Right ventricle myocardium superior (tissue), 1 donor: ENCODE data around the gene CELA2A. TPM values are rescaled to one million over a fixed set of nuclear protein-coding genes. Genes with fewer than 3 reads are reported as not detected.
"Not testable (repeated sequence)": the region's sequence is repeated elsewhere in the genome, so short reads cannot be mapped to it uniquely, and the experiment has no call there.

ENCODE experiments used
- ATAC-seq: fragments of 200-7000 bp; cut with Tn5 transposase; one replicate; pipeline ENCODE4 v1.9.1; 2020; ENCODE audit warnings: mild to moderate bottlenecking; ENCODE audit not compliant: poor library complexity
- DNase-seq: peaks from one replicate; pipeline ENCODE4 v3.0.0-alpha.2; 2020
- intact Hi-C: fragments of 100-400 bp; cut with DNase I; formaldehyde crosslinking; loops from one replicate; pipeline ENCODE4 v1.11.2; 2022
- total RNA-seq: library from RNA; stranded (reverse); fragmentation: NEBNext Ultra II Directional; extraction: Animal tissue kit (Norgen Biotek cat#: 25700); gene quantifications from one replicate; pipeline ENCODE4 v1.2.1, GENCODE V29; 2021
- donor health status: DM: no; HTN: yes; CAD: no; lungs with severe emphysema.

The CELA2A gene
- total RNA-seq, 1 donor from 2014 or later = not detected

DNA sequence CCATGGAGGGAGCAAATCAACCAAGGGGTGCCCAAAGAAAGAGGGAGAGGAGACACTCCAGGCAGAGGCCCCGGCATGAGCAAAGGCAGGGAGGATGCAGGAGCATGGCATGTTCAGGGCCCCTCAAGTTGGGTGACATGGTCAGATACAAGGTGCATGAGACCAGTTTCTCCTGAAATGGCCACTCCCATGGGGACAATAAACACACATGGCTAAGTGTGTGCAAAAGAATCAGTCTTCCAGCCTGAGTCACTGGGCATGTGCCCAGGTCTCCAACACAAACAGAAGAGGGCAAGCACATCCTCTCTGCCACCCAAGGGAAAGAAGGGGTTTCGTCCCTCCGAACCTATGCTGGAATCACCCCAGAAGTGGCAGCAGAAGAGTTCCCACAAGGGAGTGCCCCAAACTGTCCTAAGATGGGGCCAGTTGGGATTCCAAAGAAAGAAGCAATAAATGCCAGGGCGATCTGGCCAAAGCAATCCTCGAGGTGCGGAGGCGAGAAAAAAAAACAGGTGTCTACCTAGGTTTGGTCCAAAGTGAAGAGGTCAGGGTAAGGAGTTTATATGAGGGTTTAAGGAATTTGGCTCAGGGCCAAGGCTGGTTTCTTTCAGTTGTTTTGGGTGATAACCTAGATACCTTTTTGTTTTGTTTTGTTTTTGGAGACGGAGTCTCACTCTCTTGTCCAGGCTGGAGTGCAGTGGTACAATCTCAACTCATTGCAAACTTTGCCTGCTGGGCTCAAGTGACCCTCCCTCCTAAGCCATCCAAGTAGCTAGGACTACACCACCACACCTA is 54.3 kb downstream of the CELA2A start:
- no peak for DNase-seq
- ATAC-seq = no peak
- intact Hi-C loops = no loop called here

DNA sequence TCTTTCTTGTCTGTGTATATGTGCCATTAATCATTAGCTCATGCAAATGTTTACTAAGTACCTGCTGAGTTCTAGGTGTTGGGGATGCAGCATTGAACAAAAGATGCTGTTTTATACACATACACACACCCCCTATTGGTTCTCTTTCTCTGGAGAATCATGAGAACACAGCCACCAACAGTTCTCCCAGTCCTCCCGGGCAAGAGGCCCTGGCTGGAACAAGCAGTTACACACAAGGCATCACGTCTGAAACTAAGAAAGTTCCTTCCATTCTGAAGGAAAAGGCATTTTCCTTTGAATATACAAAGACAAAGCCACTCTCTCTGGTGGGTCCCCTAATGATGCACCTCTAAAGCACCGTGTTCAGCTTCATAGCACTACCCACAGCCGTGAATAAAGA is 56.7 kb downstream of the CELA2A start:
- intact Hi-C loops = no loop called here
- ATAC-seq (no peak), DNase-seq (no peak)

DNA sequence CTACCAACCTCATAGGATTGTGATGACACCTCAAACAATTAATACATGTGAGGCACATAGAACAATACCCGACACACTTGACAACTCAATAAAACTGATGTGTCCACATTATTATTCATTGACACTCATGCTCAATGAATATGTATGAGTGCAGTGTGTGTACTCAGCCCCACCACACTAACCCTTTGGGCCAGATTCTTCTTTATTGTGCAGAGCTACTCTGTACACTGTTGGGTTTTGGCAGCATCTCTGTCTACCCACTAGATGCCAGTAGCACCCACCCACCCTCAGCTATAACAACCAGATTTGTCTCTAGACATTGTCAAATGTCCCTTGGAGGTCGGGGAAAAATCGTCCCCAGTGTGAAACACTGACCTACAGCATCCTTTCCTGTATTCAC is 57.4 kb downstream of the CELA2A start:
- DNase-seq = no peak
- intact Hi-C loops = no loop called here
- ATAC-seq = no peak

DNA sequence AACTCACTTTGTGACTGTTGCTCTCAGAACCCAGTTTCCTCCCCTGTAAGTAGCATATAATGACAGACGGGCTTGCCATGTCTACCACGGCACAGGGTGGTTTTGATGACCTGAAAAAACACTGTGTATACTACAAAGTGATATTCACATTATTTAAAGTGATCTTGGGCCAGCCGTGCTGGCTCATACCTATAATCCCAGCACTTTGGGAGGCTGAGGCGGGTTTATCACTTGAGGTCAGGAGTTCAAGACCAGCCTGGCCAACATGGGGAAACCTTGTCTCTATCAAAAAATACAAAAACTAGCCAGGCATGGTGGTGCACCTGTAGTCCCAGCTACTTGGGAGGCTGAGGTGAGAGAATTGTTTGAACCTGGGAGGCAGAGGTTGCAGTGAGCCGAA is 58.0 kb downstream of the CELA2A start:
- ATAC-seq, DNase-seq, intact Hi-C loops: not testable (repeated sequence)

DNA sequence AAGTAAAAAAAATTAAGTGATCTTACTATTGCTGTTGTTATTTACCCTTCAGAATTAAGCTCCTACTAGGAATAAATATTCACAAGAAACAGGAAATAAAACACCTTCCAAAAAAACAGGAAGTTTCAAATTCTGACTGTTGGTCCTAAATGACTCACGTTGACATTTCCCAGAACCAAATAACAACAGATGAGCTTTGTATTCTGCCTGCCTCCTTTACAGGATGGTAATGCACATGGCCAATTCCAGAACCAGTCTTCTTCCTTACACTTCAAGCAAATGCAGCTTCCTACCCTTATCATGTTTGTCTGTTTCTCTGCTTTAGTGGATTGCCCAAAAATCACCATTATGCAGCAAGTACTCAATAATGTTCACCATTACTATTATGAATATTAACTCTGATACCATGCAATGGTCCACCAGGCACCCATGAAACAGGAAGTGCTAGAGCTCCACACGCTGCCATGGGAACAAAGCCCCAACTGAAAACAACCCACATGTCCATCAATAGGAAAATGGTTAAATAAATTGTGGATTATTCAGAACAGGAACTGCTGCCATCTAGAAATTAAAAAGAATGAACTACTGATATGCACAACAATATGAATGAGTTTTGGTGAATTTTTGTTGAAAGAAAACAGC is 58.6 kb downstream of the CELA2A start:
- intact Hi-C loops = no loop called here
- no peak for DNase-seq
- no peak for ATAC-seq

DNA sequence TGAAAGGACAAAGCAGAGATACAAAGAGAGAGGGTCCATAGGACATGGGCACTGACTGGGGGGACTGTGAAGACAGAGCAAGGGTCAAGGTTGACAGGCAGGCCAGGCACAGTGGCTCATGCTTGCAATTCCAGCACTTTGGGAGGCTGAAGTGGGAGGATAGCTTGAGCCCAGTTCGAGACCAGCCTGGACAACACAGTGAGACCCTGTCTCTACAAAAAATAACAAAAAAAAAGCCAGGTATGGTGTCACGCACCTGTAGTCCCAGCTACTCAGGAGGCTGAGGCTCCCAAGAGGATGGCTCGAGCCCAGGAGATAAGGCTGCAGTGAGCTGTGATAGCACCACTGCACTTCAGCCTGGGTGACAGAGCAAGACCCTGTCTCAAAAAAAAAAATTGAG is 63.1 kb downstream of the CELA2A start:
- intact Hi-C loops = no loop called here
- ATAC-seq (no peak), DNase-seq (no peak)

DNA sequence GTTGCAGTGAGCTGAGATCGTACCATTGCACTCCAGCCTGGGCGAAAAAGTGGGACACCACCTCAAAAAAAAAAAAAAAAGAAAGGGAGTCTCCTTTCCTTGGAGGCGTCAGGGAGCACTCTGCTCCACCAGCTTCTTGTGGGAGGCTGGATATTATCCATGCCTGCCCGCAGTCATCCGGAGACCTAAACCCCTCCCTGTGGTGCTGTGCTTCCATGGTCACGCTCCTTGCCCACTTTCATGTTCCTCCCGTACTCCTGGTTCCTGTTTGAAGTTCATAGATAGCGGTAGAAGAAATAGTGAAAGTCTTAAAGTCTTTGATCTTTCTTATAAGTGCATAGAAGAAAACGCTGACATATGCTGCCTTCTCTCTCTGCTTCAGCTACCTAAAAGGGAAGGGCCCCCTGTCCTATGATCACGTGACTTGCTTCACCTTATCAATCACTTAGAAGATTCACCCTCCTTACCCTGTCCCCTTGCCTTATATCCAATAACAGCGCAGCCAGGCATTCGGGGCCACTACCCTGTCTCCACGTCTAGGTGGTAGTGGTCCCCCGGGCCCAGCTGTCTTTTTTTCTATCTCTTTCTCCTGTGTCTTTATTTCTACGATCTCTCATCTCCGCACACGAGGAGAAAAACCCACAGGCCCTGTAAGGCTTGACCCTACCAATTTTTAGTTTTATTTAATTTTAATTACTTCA is 64.8 kb downstream of the CELA2A start:
- ATAC-seq, DNase-seq, intact Hi-C loops: not testable (repeated sequence)

Other genes with a start within 250 kb of the CELA2A start
- gene FHAD1, start 209.5 kb upstream of the CELA2A start, total RNA-seq = not detected
- 11.6 TPM for gene EFHD2, start 46.8 kb upstream of the CELA2A start, total RNA-seq
- not detected for gene CTRC, start 18.3 kb upstream of the CELA2A start, total RNA-seq
- gene CELA2B, start 19.4 kb downstream of the CELA2A start, total RNA-seq = not detected
- 13.6 TPM for gene CASP9, start 67.5 kb downstream of the CELA2A start, total RNA-seq
- 16.6 TPM for gene DNAJC16, start 70.1 kb downstream of the CELA2A start, total RNA-seq
- 0.11 TPM for gene AGMAT, start 128.3 kb downstream of the CELA2A start, total RNA-seq
- 19.4 TPM for gene DDI2, start 160.7 kb downstream of the CELA2A start, total RNA-seq
- 81.7 TPM for gene PLEKHM2, start 227.6 kb downstream of the CELA2A start, total RNA-seq